CD14-positive monocyte (primary cell): ENCODE results near the gene BMERB1. TPM values are rescaled to one million over a fixed set of nuclear protein-coding genes. Genes with fewer than 3 reads are reported as not detected.
"Not testable (repeated sequence)": the region's sequence is repeated elsewhere in the genome, so short reads cannot be mapped to it uniquely, and the experiment has no call there.

Source experiments
- DNase-seq, 3 donors: peaks; one replicate each; pipeline ENCODE4 v3.0.0-alpha.2; 2011 to 2022
- H2AFZ ChIP-seq: 2 replicates; pipeline ENCODE4 v1.6.0; 2012; ENCODE audit warnings: mild to moderate bottlenecking, low read depth, low read length, inconsistent platforms; ENCODE audit not compliant: insufficient read depth, poor library complexity, severe bottlenecking
- H3K27ac ChIP-seq, 2 donors: 1 replicate in 1 of 2; 2 replicates in 1 of 2; pipeline ENCODE4 v1.5.1; 2012 to 2013; ENCODE audit warnings: low read length in 2 of 2, control low read depth in 1 of 2, inconsistent platforms in 1 of 2, low read depth in 1 of 2, mild to moderate bottlenecking in 1 of 2
- H3K27me3 ChIP-seq, 2 donors: one replicate each; pipeline versions ENCODE4 v1.6.0 to v1.6.1; 2011 to 2013; ENCODE audit warnings: low read length in 2 of 2; ENCODE audit not compliant: control insufficient read depth in 2 of 2, insufficient read depth in 2 of 2
- H3K36me3 ChIP-seq, 2 donors: replicated peaks in 1 of 2; 1 replicate in 1 of 2; 2 replicates in 1 of 2; pipeline versions ENCODE4 v1.5.1 to v1.6.1; 2012 to 2013; ENCODE audit warnings: low read length in 2 of 2, control low read depth in 1 of 2, inconsistent platforms in 1 of 2, mild to moderate bottlenecking in 1 of 2; ENCODE audit not compliant: insufficient read depth in 2 of 2, control insufficient read depth in 1 of 2
- H3K4me1 ChIP-seq, 2 donors: 1 replicate in 1 of 2; 2 replicates in 1 of 2; pipeline versions ENCODE4 v1.5.1 to v1.6.1; 2012 to 2013; ENCODE audit warnings: low read length in 2 of 2, control low read depth in 1 of 2, inconsistent platforms in 1 of 2, mild to moderate bottlenecking in 1 of 2, moderate library complexity in 1 of 2; ENCODE audit not compliant: insufficient read depth in 2 of 2, control insufficient read depth in 1 of 2
- H3K4me2 ChIP-seq: replicated peaks from 2 replicates; pipeline ENCODE3; 2012; ENCODE audit warnings: low read length, moderate library complexity, mild to moderate bottlenecking; ENCODE audit not compliant: poor library complexity, severe bottlenecking; ENCODE audit errors: extremely low read depth
- H3K4me3 ChIP-seq, 3 experiments: fragments of 200-600 bp in 1 of 3; sonication (generic) in 1 of 3; replicated peaks in 1 of 3; 1 replicate in 2 of 3; 2 replicates in 1 of 3; pipeline ENCODE4 v1.5.1; 2011 to 2013; ENCODE audit warnings: low read length in 3 of 3, mild to moderate bottlenecking in 3 of 3, control low read depth in 2 of 3, low read depth in 2 of 3, inconsistent platforms in 1 of 3, moderate library complexity in 1 of 3
- H3K79me2 ChIP-seq: 2 replicates; pipeline ENCODE4 v1.6.0; 2012; ENCODE audit warnings: mild to moderate bottlenecking, control low read depth, inconsistent platforms, low read length, moderate library complexity; ENCODE audit not compliant: insufficient read depth
- H3K9ac ChIP-seq: 2 replicates; pipeline ENCODE4 v1.6.0; 2017; ENCODE audit warnings: low read length, mild to moderate bottlenecking; ENCODE audit not compliant: insufficient read depth, poor library complexity, severe bottlenecking
- H3K9me3 ChIP-seq, 2 donors: replicated peaks in 1 of 2; 1 replicate in 1 of 2; 2 replicates in 1 of 2; pipeline versions ENCODE4 v1.5.1 to v1.6.1; 2012 to 2013; ENCODE audit warnings: low read length in 2 of 2, control low read depth in 1 of 2; ENCODE audit not compliant: control insufficient read depth in 1 of 2, insufficient read depth in 1 of 2
- H4K20me1 ChIP-seq: 2 replicates; pipeline ENCODE4 v1.6.0; 2012; ENCODE audit warnings: mild to moderate bottlenecking, low read length, control low read depth, moderate library complexity; ENCODE audit not compliant: insufficient read depth
- H3K27ac Mint-ChIP-seq, 7 donors: one replicate each; pipeline ENCODE4 v1.8.0; 2020; ENCODE audit warnings: mild to moderate bottlenecking in 7 of 7, mixed read lengths in 7 of 7, moderate library complexity in 6 of 7, inconsistent platforms in 2 of 7
- H3K27me3 Mint-ChIP-seq, 3 donors: one replicate each; pipeline ENCODE4 v1.8.0; 2021 to 2022; ENCODE audit warnings: low read depth in 3 of 3, mild to moderate bottlenecking in 3 of 3, mixed read lengths in 3 of 3, moderate library complexity in 3 of 3, inconsistent platforms in 1 of 3
- H3K36me3 Mint-ChIP-seq, 2 donors: one replicate each; pipeline ENCODE4 v1.8.0; 2020; ENCODE audit warnings: mixed read lengths in 2 of 2, inconsistent platforms in 1 of 2, mild to moderate bottlenecking in 1 of 2
- H3K4me1 Mint-ChIP-seq: one replicate; pipeline ENCODE4 v1.8.0; 2020; ENCODE audit warnings: mild to moderate bottlenecking, mixed read lengths
- H3K4me3 Mint-ChIP-seq, 2 donors: one replicate each; pipeline ENCODE4 v1.8.0; 2020; ENCODE audit warnings: mild to moderate bottlenecking in 2 of 2, mixed read lengths in 2 of 2, moderate library complexity in 1 of 2
- H3K9me3 Mint-ChIP-seq, 7 donors: one replicate each; pipeline ENCODE4 v1.8.0; 2020 to 2022; ENCODE audit warnings: mixed read lengths in 7 of 7, mild to moderate bottlenecking in 6 of 7, moderate library complexity in 6 of 7, inconsistent platforms in 2 of 7
- WGBS: methylation state at CpG from one replicate; pipeline ENCODE4 v1.1.5; 2013; ENCODE audit warnings: missing lambda C conversion rate; ENCODE audit not compliant: insufficient coverage; 5-methylcytosine and 5-hydroxymethylcytosine counted together
- intact Hi-C, 2 donors: fragments of 100-400 bp; cut with micrococcal nuclease; formaldehyde crosslinking; loops; one replicate each; pipeline versions ENCODE4 v1.15.0 to v1.15.1; 2023
- polyA plus RNA-seq, 3 donors: library from polyadenylated mRNA; depleted of rRNA in 1 of 3; unstranded in 2 of 3; stranded (reverse) in 1 of 3; fragments of 300-500 nt in 2 of 3; fragments of >200 nt in 1 of 3; fragmentation: Illumina TruSeq in 2 of 3; gene quantifications; 1 replicate in 2 of 3; 2 replicates in 1 of 3; pipeline ENCODE4 v1.2.3, GENCODE V29; 2012 to 2021
- TF ChIP-seq, protein P1 (sequence below): fragments of 200-600 bp; IDR thresholded peaks from one replicate; pipeline ENCODE4 v1.8.0; 2022; ENCODE audit warnings: antibody characterized with exemption, mild to moderate bottlenecking

Gene BMERB1
- polyA plus RNA-seq, 3 donors: 0.11 to 0.28 (median 0.11) TPM

DNA sequence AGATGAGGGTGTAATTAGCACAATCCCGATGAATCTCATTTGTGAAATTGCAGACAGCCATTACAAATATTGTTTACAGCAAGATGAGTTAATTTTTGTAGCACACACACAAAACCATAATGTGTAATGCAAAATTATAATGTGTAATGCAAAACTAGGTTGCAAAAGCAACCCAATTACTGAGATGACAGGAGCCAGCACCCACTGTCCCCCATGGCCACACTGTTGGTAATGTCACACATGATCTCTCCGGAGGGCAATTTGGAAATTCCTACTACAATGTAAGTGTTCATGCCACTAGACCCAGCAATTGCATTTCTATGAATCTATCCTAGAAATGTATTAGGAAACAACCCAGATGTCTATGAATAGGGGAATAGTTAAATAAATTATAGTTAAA is 131.7 kb downstream of the BMERB1 start:
- DNase-seq: no peak
- H3K4me3 Mint-ChIP-seq: no peak overlapping the region
- no CpG with 5 or more reads among the region's 2 CpGs for WGBS

DNA sequence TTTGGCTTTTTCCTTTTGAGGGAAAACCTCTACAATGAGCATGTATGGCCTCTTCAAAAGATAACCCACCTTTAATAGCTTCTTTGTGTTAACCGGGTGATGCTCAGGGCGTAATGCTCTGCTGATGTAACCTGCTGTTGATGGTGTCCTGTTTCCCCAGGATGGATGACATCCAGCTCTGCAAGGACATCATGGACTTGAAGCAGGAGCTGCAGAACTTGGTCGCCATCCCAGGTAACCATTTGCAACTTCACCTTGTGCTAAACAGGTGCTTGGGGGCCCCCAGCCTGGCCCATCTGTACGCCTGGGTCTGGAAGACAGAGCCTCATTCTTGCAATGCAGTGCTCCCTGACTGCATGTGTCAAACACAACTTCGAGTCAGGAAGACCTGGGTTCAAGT is 133.4 kb downstream of the BMERB1 start:
- H3K9me3 Mint-ChIP-seq: peaks cover 5 to 17% (median 11%) of the 10 kb centered on the region in 7 donors
- Histone ChIP-seq H3K79me2 (no peaks in the 10 kb centered on the region), H3K4me3 (no peak overlapping the region), H2AFZ (no peak overlapping the region), H3K4me1 (peaks cover 43 to 46% of the 10 kb centered on the region in 2 donors), H3K9me3 (peaks cover 0 to 10% of the 10 kb centered on the region in 2 donors), H3K4me2 (no peak overlapping the region), H3K36me3 (no peaks in the 10 kb centered on the region), H4K20me1 (no peaks in the 10 kb centered on the region), H3K27ac (no peak overlapping the region), H3K9ac (no peak overlapping the region), H3K27me3 (no peaks in the 10 kb centered on the region)
- peak overlapping the region in 1 of 7 donors; percentile 35 for H3K27ac Mint-ChIP-seq
- H3K4me1 Mint-ChIP-seq: peaks cover 46% of the 10 kb centered on the region
- peaks cover 2 to 5% of the 10 kb centered on the region in 2 donors for H3K36me3 Mint-ChIP-seq
- WGBS: 99% methylated on average over 4 of the region's 5 CpGs
- H3K4me3 Mint-ChIP-seq: no peak overlapping the region
- H3K27me3 Mint-ChIP-seq: peaks cover 0 to 3% (median 3%) of the 10 kb centered on the region in 3 donors
- intact Hi-C loops: no loop called here
- DNase-seq: no peak
- TF ChIP-seq, protein P1, sequence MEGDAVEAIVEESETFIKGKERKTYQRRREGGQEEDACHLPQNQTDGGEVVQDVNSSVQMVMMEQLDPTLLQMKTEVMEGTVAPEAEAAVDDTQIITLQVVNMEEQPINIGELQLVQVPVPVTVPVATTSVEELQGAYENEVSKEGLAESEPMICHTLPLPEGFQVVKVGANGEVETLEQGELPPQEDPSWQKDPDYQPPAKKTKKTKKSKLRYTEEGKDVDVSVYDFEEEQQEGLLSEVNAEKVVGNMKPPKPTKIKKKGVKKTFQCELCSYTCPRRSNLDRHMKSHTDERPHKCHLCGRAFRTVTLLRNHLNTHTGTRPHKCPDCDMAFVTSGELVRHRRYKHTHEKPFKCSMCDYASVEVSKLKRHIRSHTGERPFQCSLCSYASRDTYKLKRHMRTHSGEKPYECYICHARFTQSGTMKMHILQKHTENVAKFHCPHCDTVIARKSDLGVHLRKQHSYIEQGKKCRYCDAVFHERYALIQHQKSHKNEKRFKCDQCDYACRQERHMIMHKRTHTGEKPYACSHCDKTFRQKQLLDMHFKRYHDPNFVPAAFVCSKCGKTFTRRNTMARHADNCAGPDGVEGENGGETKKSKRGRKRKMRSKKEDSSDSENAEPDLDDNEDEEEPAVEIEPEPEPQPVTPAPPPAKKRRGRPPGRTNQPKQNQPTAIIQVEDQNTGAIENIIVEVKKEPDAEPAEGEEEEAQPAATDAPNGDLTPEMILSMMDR: no peak

More for the DNA sequence above, 131.7 kb downstream of the BMERB1 start:
- Mint-ChIP-seq H3K36me3 (peaks cover 2 to 5% of the 10 kb centered on the region in 2 donors), H3K4me1 (peaks cover 29% of the 10 kb centered on the region), H3K27ac (peak overlapping the region in 1 of 7 donors; percentile 26), H3K9me3 (peaks cover 5 to 17% (median 10%) of the 10 kb centered on the region in 7 donors), H3K27me3 (peaks cover 0 to 3% (median 3%) of the 10 kb centered on the region in 3 donors)
- no peaks in the 10 kb centered on the region for H4K20me1 ChIP-seq
- intact Hi-C loops: no loop called here
- TF ChIP-seq, protein P1: no peak
- H3K9me3 ChIP-seq: peaks cover 0 to 13% of the 10 kb centered on the region in 2 donors
- no peaks in the 10 kb centered on the region for H3K36me3 ChIP-seq
- H3K27ac ChIP-seq: no peak overlapping the region
- no peak overlapping the region for H2AFZ ChIP-seq
- no peak overlapping the region for H3K9ac ChIP-seq
- no peak overlapping the region for H3K4me2 ChIP-seq
- peaks cover 26 to 28% of the 10 kb centered on the region in 2 donors for H3K4me1 ChIP-seq
- H3K4me3 ChIP-seq: no peak overlapping the region
- H3K27me3 ChIP-seq: no peaks in the 10 kb centered on the region
- no peaks in the 10 kb centered on the region for H3K79me2 ChIP-seq

DNA sequence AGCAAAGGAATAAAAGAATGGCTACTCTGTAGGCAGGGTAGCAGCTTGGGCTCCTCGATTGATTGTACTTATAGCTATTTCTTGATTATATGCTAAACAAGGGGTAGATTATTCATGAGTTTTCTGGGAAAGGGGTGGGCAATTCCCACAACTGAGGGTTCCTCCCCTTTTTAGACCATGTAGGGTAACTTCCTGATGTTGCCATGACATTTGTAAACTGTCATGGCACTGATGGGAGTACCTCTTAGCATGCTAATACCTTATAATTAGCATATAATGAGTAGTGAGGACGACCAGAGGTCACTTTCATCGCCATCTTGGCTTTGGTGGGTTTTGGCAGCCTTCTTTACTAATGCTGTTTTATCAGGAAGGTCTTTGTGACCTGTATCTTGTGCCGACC is 136.3 kb downstream of the BMERB1 start:
- intact Hi-C loops: loop anchor here in 1 of 2 donors (5.0 kb wide), 1 partner anchor 33 kb away; no protein-coding TSS in a partner anchor
- H3K9me3 Mint-ChIP-seq, H3K36me3 ChIP-seq, H3K27me3 ChIP-seq, H3K9me3 ChIP-seq, H3K27me3 Mint-ChIP-seq, H3K4me3 Mint-ChIP-seq, H2AFZ ChIP-seq, H3K4me2 ChIP-seq, H3K36me3 Mint-ChIP-seq, H3K79me2 ChIP-seq, H3K9ac ChIP-seq, H4K20me1 ChIP-seq, DNase-seq, H3K4me3 ChIP-seq: not testable (repeated sequence)
- Histone ChIP-seq H3K4me1 (peaks cover 49 to 54% of the 10 kb centered on the region in 2 donors), H3K27ac (peak overlapping the region in 1 of 2 donors; percentile 74)
- Mint-ChIP-seq H3K27ac (peak overlapping the region in 4 of 7 donors; percentile 36 to 89 (median 78)), H3K4me1 (peaks cover 54% of the 10 kb centered on the region)
- WGBS: no CpG with 5 or more reads among the region's 4 CpGs
